NCI-H526 (cell line): ENCODE results near the gene CHKB.
"Not testable (repeated sequence)": the region's sequence is repeated elsewhere in the genome, so short reads cannot be mapped to it uniquely, and the experiment has no call there.

ENCODE experiments used
- DNase-seq, 2 experiments: peaks; one replicate each; lab custom pipeline; 2025; lab: John Stamatoyannopoulos, UW

Gene CHKB

GRCh38 chr22:50612168-50612527 is 29.5 kb upstream of the CHKB start:
- no peak for DNase-seq

DNA sequence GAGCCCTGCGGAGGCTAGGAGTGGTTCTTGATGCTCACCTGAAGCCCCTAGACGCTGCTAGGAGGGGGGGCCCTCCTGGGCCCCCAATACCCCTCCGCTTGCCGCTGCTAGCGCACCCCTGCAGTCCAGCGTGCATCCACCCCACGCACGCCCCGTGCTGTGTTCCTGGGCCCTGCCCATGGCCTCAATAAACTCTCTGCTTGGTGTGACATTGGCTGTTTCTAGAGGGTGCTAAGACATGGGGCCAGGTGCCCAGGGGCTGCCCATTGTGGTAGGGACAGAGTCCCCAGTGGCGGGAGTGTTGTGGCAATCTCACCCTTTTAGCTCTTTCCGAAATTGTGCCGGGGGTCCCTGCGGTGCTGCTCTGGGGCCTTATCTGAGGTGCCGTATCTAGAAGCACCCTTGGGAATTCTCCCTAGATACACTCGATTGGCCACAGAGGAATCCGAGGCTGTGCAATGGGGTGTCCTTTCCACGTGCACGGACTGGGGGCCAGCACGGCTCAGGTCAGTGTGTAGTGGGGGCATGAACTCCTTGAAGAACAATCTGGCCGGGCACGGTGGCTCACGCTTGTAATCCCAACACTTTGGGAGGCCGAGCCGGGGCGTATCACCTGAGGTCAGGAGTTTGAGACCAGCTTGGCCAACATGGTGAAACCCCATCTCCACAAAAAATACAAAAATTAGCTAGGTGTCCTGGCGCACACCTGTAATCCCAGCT is 28.9 kb upstream of the CHKB start:
- DNase-seq = no peak

- DNase-seq = no peak
Measured at GRCh38 chr22:50610581-50610980, 27.9 kb upstream of the CHKB start.

GRCh38 chr22:50610041-50610451 is 27.4 kb upstream of the CHKB start:
- no peak for DNase-seq

GRCh38 chr22:50609599-50609998 is 26.9 kb upstream of the CHKB start:
- no peak for DNase-seq

GRCh38 chr22:50608996-50609395 is 26.3 kb upstream of the CHKB start:
- no peak for DNase-seq

DNA sequence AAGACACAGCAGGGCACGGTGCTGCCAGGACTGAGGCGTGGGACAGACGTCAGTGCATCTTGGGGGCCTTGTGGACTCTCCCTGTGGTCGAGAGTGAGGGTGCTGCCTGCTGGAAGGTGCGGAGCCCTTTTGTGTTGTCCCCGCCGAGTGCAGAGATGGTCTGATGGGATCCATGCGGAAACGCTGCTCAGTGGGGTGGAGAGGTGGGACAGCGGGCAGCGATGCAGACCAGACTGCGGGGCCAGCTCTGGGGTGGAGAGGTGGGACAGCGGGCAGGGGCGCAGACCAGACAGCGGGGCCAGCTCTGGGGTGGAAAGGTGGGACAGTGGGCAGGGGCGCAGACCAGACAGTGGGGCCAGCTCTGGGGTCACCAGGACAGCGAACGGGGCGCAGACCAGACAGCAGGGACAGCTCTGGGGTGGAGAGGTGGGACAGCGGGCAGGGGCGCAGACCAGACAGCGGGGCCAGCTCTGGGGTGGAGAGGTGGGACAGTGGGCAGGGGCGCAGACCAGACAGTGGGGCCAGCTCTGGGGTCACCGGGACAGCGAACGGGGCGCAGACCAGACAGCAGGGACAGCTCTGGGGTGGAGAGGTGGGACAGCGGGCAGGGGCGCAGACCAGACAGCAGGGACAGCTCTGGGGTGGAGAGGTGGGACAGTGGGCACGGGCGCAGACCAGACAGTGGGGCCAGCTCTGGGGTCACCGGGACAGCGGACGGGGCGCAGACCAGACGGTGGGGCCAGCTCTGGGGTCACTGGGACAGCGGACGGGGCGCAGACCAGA is 25.6 kb upstream of the CHKB start:
- DNase-seq = not testable (repeated sequence)

GRCh38 chr22:50607659-50608020 is 25.0 kb upstream of the CHKB start:
- DNase-seq = no peak

- no peak for DNase-seq
Measured at GRCh38 chr22:50606946-50607658, 24.5 kb upstream of the CHKB start.

DNA sequence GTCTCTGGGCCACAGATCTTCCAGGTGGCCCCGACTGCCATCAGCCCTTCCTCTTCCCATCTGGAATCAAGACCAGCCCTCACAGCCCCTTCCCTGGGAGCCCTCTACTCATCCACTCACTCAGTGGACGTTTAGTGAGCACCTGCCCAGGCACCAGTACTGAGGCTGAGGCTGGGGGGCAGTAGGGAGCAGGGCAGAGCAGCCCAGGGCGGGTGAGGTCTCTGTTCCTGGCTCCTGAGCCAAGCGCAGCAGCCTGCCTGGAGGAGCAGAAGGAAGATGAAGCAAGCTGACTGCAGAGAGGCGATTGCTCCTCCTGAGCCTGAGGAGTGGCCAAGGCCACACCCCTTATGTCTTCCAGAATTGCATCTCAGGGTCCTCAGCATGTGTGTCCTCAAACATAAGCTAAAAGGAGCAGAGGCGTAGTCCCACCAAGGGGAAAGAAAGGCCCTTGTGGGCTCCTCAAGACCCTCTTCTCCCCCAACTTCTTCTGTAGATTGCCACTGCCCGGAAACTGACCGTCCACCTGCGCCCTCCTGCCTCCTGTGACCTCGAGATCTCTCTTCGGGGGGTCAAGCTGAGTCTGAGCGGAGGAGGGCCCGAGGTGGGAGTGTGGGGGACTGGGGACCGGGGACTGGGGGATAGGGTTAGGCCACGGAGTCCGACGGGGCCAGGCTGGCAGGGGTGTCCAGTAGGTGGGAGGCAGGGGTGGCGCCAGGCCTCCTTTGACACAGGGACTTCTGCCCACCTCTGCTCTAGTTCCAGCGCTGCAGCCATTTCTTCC is 23.7 kb upstream of the CHKB start:
- no peak for DNase-seq

GRCh38 chr22:50605613-50606074 is 23.0 kb upstream of the CHKB start:
- no peak for DNase-seq

DNA sequence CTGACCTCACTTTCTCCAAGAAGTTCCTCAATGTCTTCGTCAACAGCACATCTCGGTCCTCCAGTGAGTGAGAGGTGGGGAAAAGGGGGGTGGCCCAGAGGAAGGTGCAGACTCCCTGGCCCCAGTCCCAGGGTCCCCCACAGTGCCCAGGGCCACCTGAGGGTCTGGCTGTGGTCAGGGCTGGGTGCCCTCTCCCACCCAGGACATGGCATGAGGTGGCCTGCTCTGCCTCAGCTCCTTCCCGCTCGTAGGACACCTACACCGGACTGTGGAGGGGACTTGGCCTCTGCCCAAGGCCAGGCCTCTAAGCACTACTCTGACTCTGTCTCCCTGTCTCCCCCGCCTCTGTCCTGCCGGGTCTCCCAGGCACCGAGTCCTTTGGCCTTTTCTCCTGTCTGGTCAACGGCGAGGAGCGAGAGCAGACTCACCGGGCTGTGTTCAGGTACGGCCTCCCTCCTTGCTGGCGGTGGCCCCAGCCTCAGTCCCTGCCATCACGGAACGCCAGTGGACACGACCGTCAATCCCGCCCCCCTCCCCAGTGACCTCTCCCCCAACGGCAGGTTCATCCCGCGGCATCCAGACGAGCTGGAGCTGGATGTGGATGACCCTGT is 22.5 kb upstream of the CHKB start:
- no peak for DNase-seq

- DNase-seq = no peak
Measured at GRCh38 chr22:50604256-50605001, 21.8 kb upstream of the CHKB start.

GRCh38 chr22:50603511-50604255 is 21.0 kb upstream of the CHKB start:
- DNase-seq = no peak

DNA sequence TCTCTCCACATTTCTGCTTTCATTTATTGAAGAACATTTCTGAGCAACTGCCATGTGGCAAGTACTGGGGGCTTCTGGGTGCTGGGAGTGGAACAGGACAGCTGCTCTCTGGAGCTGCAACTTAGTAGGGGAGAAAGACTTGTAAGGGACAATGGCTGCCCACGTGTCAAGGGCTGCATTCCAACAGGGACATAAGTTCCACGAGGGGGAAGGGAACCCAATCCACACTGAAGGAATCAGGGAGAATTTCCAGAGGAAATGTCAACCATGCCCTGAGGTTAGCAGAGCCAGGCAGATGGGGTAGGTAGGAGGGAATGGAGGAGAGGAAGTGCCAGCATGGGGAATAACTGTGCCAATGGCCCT is 19.7 kb upstream of the CHKB start:
- no peak for DNase-seq

DNA sequence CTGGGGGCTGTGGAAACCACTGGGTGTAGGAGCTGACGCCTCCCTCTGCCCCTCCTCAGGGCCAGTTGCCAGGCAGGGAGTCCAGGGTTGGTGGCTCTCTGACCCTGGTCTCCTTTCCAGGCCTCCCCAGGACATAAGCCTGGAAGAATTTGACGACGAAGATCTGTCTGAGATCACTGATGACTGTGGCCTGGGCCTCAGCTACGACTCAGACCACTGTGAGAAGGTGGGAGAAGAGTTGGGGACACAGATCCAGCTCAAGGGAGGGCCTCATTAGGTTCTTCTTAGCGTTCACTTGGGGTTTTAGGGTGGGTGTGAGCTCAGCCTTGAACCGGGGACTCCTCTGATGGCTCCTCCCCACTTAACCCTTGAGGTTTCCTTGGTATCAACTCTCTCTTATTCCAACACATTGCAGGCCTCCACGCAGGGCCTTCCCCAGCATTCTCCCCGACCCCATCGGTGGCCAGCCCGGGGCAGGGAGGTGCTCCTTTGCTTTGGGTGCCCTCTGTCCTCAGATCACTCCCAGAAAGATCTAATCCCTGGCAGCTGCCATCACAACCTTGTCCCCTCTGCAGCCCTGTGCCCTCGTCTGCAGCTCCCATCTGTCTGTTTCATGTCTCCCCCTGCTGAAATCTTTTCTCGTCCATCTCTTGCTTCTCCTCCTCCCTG is 19.2 kb upstream of the CHKB start:
- no peak for DNase-seq

DNA sequence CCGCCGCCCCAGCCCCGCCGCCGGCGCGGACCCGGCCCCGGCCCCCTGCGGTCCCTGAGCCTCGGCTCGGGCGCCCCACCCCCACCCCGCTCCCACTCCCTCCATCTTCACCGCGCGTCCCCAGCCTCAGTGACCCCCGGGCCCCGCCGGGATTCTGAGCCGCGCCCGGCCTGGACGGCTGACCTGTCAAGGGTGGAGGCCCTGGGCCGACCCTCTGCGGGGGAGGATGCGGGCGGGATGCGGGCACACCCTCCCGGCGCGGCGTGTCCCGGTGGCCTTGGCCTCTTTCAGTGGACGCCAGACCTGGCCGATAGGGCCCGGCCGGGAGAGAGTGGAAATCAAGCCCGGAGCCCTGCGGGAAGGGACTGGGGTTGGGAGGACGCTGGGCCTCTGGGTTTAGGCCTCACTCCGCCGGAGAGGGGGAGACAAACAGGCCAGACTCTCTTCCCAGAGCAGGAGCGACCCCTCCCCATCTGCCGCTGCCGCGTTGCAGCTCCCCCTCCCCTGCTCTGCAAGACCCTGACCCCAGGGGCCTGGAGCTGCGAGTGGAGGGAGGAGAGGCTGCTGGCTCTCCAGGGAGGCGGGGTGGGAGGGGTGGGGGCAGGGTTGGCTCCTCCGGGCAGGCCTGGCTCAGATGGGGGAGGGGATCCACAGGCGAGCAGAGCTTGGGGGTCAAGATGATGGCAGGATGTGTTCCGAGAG is 18.5 kb upstream of the CHKB start:
- DNase-seq = peak in 1 of 2 experiments; percentile 44

- peak in 1 of 2 experiments; percentile 60 for DNase-seq
Measured at GRCh38 chr22:50600538-50600937, 17.9 kb upstream of the CHKB start, which contains the start of gene MAPK8IP2. Gene MAPK8IP2, plus strand, starts transcription at chr22:50600793. Its CDS starts 26 bp downstream, at chr22:50600819.
